OCI-LY1 (cell line): ENCODE data around the gene CCDC187.

Source experiments
- CTCF ChIP-seq: fragments of 200-600 bp; sonication (generic), shearing (Covaris generic); IDR thresholded peaks from 2 replicates; pipeline ENCODE4 v1.5.1; 2017; ENCODE audit warnings: mild to moderate bottlenecking, antibody characterized with exemption, low read length, moderate library complexity, mixed read lengths
- EZH2 ChIP-seq: fragments of 200-600 bp; sonication (generic), shearing (Covaris generic); IDR thresholded peaks from 2 replicates; pipeline ENCODE4 v1.8.0; 2017; ENCODE audit warnings: borderline replicate concordance, mixed run types, mild to moderate bottlenecking, antibody characterized with exemption, low read length, moderate library complexity, mixed read lengths

- TF ChIP-seq CTCF (no peak), EZH2 (no peak)
These were observed 1.4 kb downstream of the CCDC187 start for GRCh38 chr9:136302527-136302926.
